ENCODE results near the gene TMEM175. TPM values are rescaled to one million over a fixed set of nuclear protein-coding genes. Genes with fewer than 3 reads are reported as not detected.

The TMEM175 gene
- total RNA-seq, 2 experiments from 2014 or later, result 13.9 to 15.8 TPM

Other genes with a start within 250 kb of the TMEM175 start
- not detected for gene SLC49A3, start 243.3 kb upstream of the TMEM175 start, total RNA-seq
- 10 to 100 TPM; 24.7 to 25.9 TPM for gene PCGF3, start 226.6 kb upstream of the TMEM175 start, total RNA-seq
- gene CPLX1, start 106.3 kb upstream of the TMEM175 start, total RNA-seq, result under 1 TPM; 0.37 to 0.48 TPM
- gene GAK, start 144 bp upstream of the TMEM175 start, total RNA-seq, result 10 to 100 TPM; 87.6 to 96.8 TPM
- 10 to 100 TPM; 10.8 to 11.1 TPM for gene DGKQ, start 41.1 kb downstream of the TMEM175 start, total RNA-seq
- gene IDUA, start 54.6 kb downstream of the TMEM175 start, total RNA-seq, result 10 to 100 TPM in 1 of 2 experiments, 1 to 10 TPM in 1; 9.5 to 10.5 TPM
- gene SLC26A1, start 60.9 kb downstream of the TMEM175 start, total RNA-seq, result not detected
- 1 to 10 TPM; 7.6 to 8.0 TPM for gene FGFRL1, start 79.2 kb downstream of the TMEM175 start, total RNA-seq
- 1 to 10 TPM in 1 of 2 experiments, under 1 TPM in 1; 0.98 to 2.2 TPM for gene RNF212, start 181.1 kb downstream of the TMEM175 start, total RNA-seq
- gene SPON2, start 240.1 kb downstream of the TMEM175 start, total RNA-seq, result 1 to 10 TPM; 4.8 to 5.5 TPM